ENCODE results near the gene SEC14L3.

SEC14L3 gene

GRCh38 chr22:30471616-30472318, at the start of gene SEC14L3:
Gene SEC14L3 (minus strand): TSS chr22:30472017. CDS start chr22:30471958, 59 bp downstream.
- DNase-seq = no peak

GRCh38 chr22:30519842-30520425, 48.1 kb upstream of the SEC14L3 start:
- DNase-seq = no peak

- DNase-seq = no peak
Observed at GRCh38 chr22:30516731-30517130, 44.9 kb upstream of the SEC14L3 start.

- DNase-seq = no peak
Observed at GRCh38 chr22:30516273-30516672, 44.5 kb upstream of the SEC14L3 start.

- DNase-seq = no peak
Observed at GRCh38 chr22:30514252-30514651, 42.4 kb upstream of the SEC14L3 start.

GRCh38 chr22:30513462-30513861, 41.6 kb upstream of the SEC14L3 start:
- DNase-seq = no peak

- DNase-seq = no peak
Observed at GRCh38 chr22:30511911-30512310, 40.1 kb upstream of the SEC14L3 start.

- no peak for DNase-seq
Observed at GRCh38 chr22:30511109-30511508, 39.3 kb upstream of the SEC14L3 start.

GRCh38 chr22:30508216-30508615, 36.4 kb upstream of the SEC14L3 start:
- no peak for DNase-seq

GRCh38 chr22:30507670-30508069, 35.9 kb upstream of the SEC14L3 start:
- DNase-seq = no peak

GRCh38 chr22:30506507-30506968, 34.7 kb upstream of the SEC14L3 start:
- DNase-seq = no peak

- DNase-seq = no peak
Observed at GRCh38 chr22:30503551-30503950, 31.7 kb upstream of the SEC14L3 start.

- no peak for DNase-seq
Observed at GRCh38 chr22:30502911-30503310, 31.1 kb upstream of the SEC14L3 start.

- DNase-seq = no peak
Observed at GRCh38 chr22:30502153-30502552, 30.3 kb upstream of the SEC14L3 start.

- no peak for DNase-seq
Observed at GRCh38 chr22:30500628-30501027, 28.8 kb upstream of the SEC14L3 start.

GRCh38 chr22:30497466-30498150, 25.8 kb upstream of the SEC14L3 start:
- no peak for DNase-seq

GRCh38 chr22:30495041-30495784, 23.4 kb upstream of the SEC14L3 start:
- no peak for DNase-seq

GRCh38 chr22:30492144-30492543, 20.3 kb upstream of the SEC14L3 start:
- DNase-seq = no peak

GRCh38 chr22:30491381-30491780, 19.6 kb upstream of the SEC14L3 start:
- DNase-seq = no peak

GRCh38 chr22:30490399-30490798, 18.6 kb upstream of the SEC14L3 start:
- DNase-seq = no peak

GRCh38 chr22:30488121-30488520, 16.3 kb upstream of the SEC14L3 start:
- no peak for DNase-seq

GRCh38 chr22:30486661-30487115, 14.9 kb upstream of the SEC14L3 start:
- no peak for DNase-seq

GRCh38 chr22:30486118-30486517, 14.3 kb upstream of the SEC14L3 start:
- DNase-seq = no peak
